ENCODE results near the gene ZNF438.
"Not testable (repeated sequence)": the region's sequence is repeated elsewhere in the genome, so short reads cannot be mapped to it uniquely, and the experiment has no call there.

The ZNF438 gene

GRCh38 chr10:30931094-30931493, 100.6 kb downstream of the ZNF438 start:
- no peak for DNase-seq

GRCh38 chr10:30929901-30930520, 101.7 kb downstream of the ZNF438 start:
- no peak for DNase-seq

- not testable (repeated sequence) for DNase-seq
Observed at GRCh38 chr10:30929311-30929729, 102.3 kb downstream of the ZNF438 start.

GRCh38 chr10:30928742-30929141, 102.9 kb downstream of the ZNF438 start:
- no peak for DNase-seq

DNA sequence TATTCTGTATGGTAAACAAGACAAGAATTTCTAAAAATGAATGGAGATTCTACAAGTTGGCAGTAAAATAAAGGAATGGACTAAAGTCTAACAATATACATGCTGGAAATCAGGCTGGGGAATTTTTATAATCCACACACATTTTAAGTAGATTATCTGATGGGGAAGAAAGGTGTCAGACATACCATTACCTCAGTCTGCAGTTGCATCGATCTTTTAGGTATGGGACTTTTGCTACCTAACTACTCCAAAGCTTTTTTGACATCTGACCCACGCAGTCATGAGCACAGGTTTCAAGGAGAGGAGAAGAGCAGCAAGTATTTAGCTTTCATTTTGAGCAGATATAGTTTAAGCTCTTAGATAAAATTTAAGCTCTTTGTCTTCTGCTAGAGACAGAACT, 113.0 kb downstream of the ZNF438 start:
- no peak for DNase-seq

- no peak for DNase-seq
Observed at GRCh38 chr10:30917789-30918188, 113.9 kb downstream of the ZNF438 start.

- DNase-seq: no peak
Observed at GRCh38 chr10:30917067-30917466, 114.6 kb downstream of the ZNF438 start.

GRCh38 chr10:30915146-30915545, 116.5 kb downstream of the ZNF438 start:
- DNase-seq: no peak

- no peak for DNase-seq
Observed at GRCh38 chr10:30911303-30911863, 120.3 kb downstream of the ZNF438 start.

- DNase-seq: no peak
Observed at GRCh38 chr10:30903397-30904138, 128.1 kb downstream of the ZNF438 start.

DNA sequence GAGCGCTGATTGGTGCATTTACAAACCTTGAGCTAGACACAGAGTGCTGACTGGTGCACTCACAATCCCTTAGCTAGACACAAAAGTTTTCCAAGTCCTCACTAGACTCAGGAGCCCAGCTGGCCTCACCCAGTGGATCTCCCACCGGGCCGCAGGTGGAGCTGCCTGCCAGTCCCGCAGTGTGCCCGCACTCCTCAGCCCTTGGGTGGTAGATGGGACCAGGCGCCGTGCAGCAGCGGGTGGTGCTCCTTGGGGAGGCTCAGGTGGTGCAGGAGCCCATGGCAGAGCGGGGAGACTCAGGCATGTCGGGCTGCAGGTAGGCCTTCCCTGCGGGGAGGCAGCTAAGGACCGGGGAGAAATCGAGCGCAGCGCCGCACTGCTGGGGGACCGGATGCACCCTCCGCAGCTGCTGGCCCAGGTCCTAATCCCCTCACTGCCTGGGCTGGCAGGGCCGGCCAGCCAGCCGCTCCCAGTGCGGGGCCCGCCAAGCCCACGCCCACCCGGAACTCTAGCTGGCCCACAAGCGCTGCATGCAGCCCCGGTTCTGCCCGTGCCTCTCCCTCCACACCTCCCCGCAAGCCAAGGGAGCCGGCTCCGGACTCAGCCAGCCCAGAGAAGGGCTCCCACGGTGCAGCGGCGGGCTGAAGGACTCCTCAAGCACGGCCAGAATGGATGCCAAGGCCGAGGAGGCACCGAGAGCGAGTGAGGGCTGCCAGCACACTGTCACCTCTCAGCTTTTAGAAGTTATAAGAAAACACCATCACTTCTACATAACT, 128.9 kb downstream of the ZNF438 start:
- no peak for DNase-seq

GRCh38 chr10:30901487-30901886, 130.2 kb downstream of the ZNF438 start:
- not testable (repeated sequence) for DNase-seq

DNA sequence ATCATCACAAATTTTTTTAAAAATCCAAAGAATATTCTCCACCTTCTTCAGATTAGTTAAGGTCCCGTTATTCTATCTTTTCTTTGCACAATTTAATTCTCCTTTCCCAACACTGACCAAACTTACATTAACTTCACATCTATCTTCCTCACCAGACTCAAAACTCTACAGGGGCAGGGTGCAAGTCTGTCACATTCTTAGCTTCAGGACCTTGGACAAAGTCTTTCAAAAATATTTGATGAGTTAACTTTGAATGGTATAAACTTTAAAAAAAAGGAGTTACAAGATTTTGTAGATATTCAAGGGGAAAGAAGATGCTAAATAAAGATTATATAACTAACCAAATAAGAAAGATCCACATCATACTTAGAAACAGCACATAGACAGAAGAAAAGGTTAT, 132.7 kb downstream of the ZNF438 start:
- DNase-seq: no peak

DNA sequence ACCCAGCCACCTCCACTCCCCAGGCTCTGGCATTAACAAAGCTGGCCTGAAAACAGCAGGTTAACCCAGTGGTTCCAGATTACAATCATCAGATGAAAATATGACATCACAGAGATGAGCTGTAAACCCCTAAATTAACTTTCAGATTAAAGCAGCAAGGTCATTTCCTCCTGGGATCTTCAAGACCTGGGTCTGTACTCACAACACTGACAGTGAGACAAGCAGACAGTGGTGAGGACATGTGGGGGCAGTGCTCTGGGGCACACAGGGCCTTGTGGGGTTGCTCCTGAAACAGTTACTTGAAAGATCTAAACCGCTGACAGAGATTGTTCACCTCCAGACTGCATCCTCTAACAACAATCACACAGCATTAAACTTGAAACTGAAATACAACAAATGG, 134.1 kb downstream of the ZNF438 start:
- no peak for DNase-seq

GRCh38 chr10:30897048-30897447, 134.6 kb downstream of the ZNF438 start:
- DNase-seq: no peak

DNA sequence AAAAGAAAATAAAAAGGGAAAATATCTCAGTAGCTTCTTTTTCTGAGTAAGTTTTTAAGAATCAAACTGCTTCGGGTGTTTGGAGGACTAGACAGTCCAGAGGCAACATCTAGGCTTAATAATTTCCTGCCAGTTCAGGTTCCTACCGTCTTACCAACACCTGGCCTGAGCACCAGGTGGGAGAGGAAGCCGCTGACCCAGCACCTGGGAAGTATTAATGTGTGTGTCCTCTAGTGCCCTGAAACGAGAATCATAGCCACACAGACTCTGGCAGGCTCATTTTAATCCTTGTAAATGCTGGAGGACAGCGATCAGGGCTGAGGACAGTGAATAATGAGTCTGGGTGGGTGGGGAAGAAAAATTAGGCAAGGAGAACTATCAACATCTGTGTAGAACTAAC, 137.4 kb downstream of the ZNF438 start:
- DNase-seq: no peak

DNA sequence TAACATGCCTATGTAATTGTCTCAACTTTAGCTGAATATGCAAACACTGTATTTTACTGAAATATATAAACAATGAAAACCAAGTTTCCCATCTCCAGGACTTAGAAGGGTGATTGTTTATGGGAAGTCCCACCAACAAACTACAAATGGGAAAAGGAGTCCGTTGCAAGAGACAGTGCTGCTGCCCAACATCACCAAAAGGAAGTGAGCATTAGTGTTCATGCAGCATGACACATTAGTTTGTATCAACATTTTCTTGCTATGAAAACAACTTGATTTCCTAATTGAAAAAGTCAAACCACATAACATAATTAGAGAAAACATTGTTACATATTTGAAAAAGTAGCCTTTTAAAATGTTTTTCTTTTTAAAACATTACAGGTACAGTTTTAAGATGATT, 138.5 kb downstream of the ZNF438 start:
- DNase-seq: no peak

DNA sequence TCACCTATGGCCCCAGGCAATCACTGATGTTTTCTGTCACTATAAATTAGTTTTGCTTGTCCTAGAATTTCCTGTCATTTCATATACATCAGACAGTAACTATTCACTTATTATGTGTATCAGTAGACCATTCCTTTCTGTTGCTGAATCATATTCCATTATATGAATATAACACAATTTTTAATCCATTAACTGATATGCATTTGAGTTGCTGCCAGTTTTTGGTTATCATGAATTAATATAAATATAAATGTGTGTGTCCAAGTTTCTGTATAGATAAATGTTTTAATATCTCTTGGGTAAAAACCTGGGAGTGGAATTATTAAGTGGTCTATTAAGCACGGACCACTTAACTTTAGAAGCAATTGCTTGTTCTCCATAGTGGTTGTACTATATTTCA, 143.8 kb downstream of the ZNF438 start:
- DNase-seq: no peak

GRCh38 chr10:30885423-30885822, 146.2 kb downstream of the ZNF438 start:
- DNase-seq: no peak

DNA sequence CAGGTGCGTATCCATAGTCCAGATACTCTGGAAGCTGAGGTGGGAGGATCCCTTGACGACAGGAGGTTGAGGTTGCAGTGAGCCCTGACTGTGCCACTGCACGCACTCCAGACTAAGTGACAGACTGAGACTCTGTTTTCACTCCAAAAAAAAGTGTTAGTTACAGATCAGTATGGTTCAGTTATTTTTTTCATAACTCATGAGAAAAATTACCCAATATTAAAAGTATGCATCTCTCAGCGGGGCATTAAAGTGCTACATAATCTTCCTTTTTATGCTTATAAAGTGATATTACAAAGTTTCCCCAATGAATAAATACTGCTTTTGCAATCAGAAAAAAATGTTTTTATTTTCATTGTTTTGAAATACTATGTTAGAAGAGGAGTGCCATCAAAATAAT, 147.9 kb downstream of the ZNF438 start:
- DNase-seq: no peak

- no peak for DNase-seq
Observed at GRCh38 chr10:30883116-30883515, 148.5 kb downstream of the ZNF438 start.

- DNase-seq: no peak
Observed at GRCh38 chr10:30882281-30882680, 149.4 kb downstream of the ZNF438 start.

DNA sequence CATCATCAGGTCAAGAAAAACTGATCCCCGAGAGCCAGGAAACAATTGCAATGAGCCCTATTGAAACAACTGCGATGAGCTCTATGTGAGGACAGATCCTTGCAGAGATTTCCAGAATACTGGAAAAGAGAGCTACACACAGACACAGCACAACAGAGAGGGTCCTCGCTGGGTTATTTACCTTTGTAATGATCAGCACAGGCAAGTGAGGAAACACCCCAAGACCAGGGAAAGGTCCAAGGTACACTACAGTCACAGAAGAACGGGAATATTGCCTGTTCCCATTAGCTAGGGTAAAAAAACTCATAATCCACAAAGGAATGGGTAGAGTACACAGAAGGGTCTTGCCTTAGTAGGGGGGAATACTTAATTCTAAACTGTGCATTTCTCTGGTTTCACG, 152.7 kb downstream of the ZNF438 start:
- DNase-seq: no peak

- DNase-seq: no peak
Observed at GRCh38 chr10:30877111-30877510, 154.6 kb downstream of the ZNF438 start.

Data from NCI-H187 treated with DMSO at 0.1 percent for 48 hours (cell line).